B cell (primary cell): ENCODE results near the gene PMF1. TPM values are rescaled to one million over a fixed set of nuclear protein-coding genes. Genes with fewer than 3 reads are reported as not detected.

Source experiments
- ATAC-seq: fragments of 200-7000 bp; cut with Tn5 transposase; one replicate; pipeline ENCODE4 v1.10.0; 2021; ENCODE audit warnings: low read depth, mild to moderate bottlenecking, moderate number of reproducible peaks, moderate library complexity
- CTCF ChIA-PET: fragments of 350-600 bp; sonication (Branson Sonifier 250); formaldehyde crosslinking; loops from one replicate; lab custom pipeline; 2021; ENCODE audit warnings: antibody characterized with exemption, inconsistent platforms; lab: Charles Lee
- POLR2A ChIA-PET: fragments of 350-600 bp; sonication (Branson Sonifier 250); formaldehyde crosslinking; loops from one replicate; lab custom pipeline; 2021; ENCODE audit warnings: antibody characterized with exemption; lab: Charles Lee
- DNase-seq: peaks from one replicate; pipeline ENCODE4 v3.0.0; 2013
- H2AFZ ChIP-seq: 2 replicates; pipeline ENCODE4 v1.6.1; 2012; ENCODE audit warnings: mild to moderate bottlenecking, low read depth, low read length; ENCODE audit not compliant: insufficient read depth, poor library complexity, severe bottlenecking
- H3K27ac ChIP-seq, 2 donors: 1 replicate in 1 of 2; 2 replicates in 1 of 2; pipeline ENCODE4 v1.5.1; 2012 to 2013; ENCODE audit warnings: low read length in 2 of 2, mild to moderate bottlenecking in 2 of 2, moderate library complexity in 1 of 2
- H3K27me3 ChIP-seq, 4 experiments: fragments of 200-600 bp in 1 of 4; sonication (generic) in 1 of 4; replicated peaks in 1 of 4; 1 replicate in 2 of 4; 2 replicates in 2 of 4; pipeline versions ENCODE4 v1.6.1 to v1.7.0; 2013 to 2016; ENCODE audit warnings: low read length in 3 of 4, mild to moderate bottlenecking in 2 of 4, mixed read lengths in 1 of 4, moderate library complexity in 1 of 4; ENCODE audit not compliant: insufficient read depth in 4 of 4, control insufficient read depth in 3 of 4; ENCODE audit errors: control extremely low read depth in 1 of 4
- H3K36me3 ChIP-seq, 2 experiments: replicated peaks in 1 of 2; 1 replicate in 1 of 2; 2 replicates in 1 of 2; pipeline versions ENCODE4 v1.6.1 to v1.7.1; 2013; ENCODE audit warnings: low read length in 1 of 2; ENCODE audit not compliant: insufficient read depth in 2 of 2, control insufficient read depth in 1 of 2; ENCODE audit errors: control extremely low read depth in 1 of 2, extremely low read depth in 1 of 2
- H3K4me1 ChIP-seq, 2 donors: fragments of 200-600 bp in 1 of 2; sonication (generic) in 1 of 2; 1 replicate in 1 of 2; 2 replicates in 1 of 2; pipeline versions ENCODE4 v1.5.1 to v1.6.1; 2013 to 2017; ENCODE audit warnings: low read length in 2 of 2; ENCODE audit not compliant: control insufficient read depth in 2 of 2, insufficient read depth in 2 of 2
- H3K4me2 ChIP-seq: replicated peaks from 2 replicates; pipeline ENCODE3; 2012; ENCODE audit warnings: mild to moderate bottlenecking, low read depth, low read length; ENCODE audit not compliant: poor library complexity, severe bottlenecking
- H3K4me3 ChIP-seq, 5 experiments: fragments of 200-600 bp in 1 of 5; sonication (generic) in 1 of 5; 1 replicate in 3 of 5; 2 replicates in 2 of 5; pipeline versions ENCODE4 v1.5.1 to v1.7.0; 2011 to 2016; ENCODE audit warnings: low read length in 4 of 5, mild to moderate bottlenecking in 4 of 5, low read depth in 2 of 5, control low read depth in 1 of 5, moderate library complexity in 1 of 5; ENCODE audit not compliant: insufficient read depth in 1 of 5; ENCODE audit errors: control extremely low read depth in 1 of 5, extremely low read depth in 1 of 5
- H3K79me2 ChIP-seq: fragments of 200-600 bp; sonication (generic); one replicate; pipeline ENCODE4 v1.6.0; 2016; ENCODE audit warnings: low read length; ENCODE audit not compliant: control insufficient read depth, insufficient read depth
- H3K9ac ChIP-seq: fragments of 200-600 bp; sonication (generic); 2 replicates; pipeline ENCODE4 v1.6.1; 2017; ENCODE audit warnings: mild to moderate bottlenecking, low read length, moderate library complexity
- H3K9me3 ChIP-seq, 3 donors: one replicate each; pipeline versions ENCODE4 v1.6.1 to v1.7.1; 2013; ENCODE audit warnings: low read length in 2 of 3; ENCODE audit not compliant: control insufficient read depth in 2 of 3, insufficient read depth in 1 of 3; ENCODE audit errors: control extremely low read depth in 1 of 3
- H4K20me1 ChIP-seq: 2 replicates; pipeline ENCODE4 v1.6.0; 2012; ENCODE audit warnings: mild to moderate bottlenecking, low read length; ENCODE audit not compliant: insufficient read depth, control insufficient read depth, poor library complexity, severe bottlenecking
- H3K27ac Mint-ChIP-seq: one replicate; pipeline ENCODE4 v1.8.0; 2021; ENCODE audit warnings: mixed read lengths
- H3K27me3 Mint-ChIP-seq: one replicate; pipeline ENCODE4 v1.8.0; 2021; ENCODE audit warnings: mixed read lengths
- H3K4me1 Mint-ChIP-seq: one replicate; pipeline ENCODE4 v1.8.0; 2021; ENCODE audit warnings: mixed read lengths
- H3K4me3 Mint-ChIP-seq: one replicate; pipeline ENCODE4 v1.8.0; 2021; ENCODE audit warnings: mixed read lengths
- H3K9me3 Mint-ChIP-seq: one replicate; pipeline ENCODE4 v1.8.0; 2022; ENCODE audit warnings: mixed read lengths; ENCODE audit not compliant: insufficient read depth
- CTCF ChIP-seq: fragments of 200-600 bp; IDR thresholded peaks from one replicate; pipeline ENCODE4 v1.8.0; 2022; ENCODE audit warnings: antibody characterized with exemption, mild to moderate bottlenecking
- EZH2 ChIP-seq: IDR thresholded peaks from 2 replicates; pipeline ENCODE4 v1.6.1; 2012; ENCODE audit warnings: borderline replicate concordance, low read depth, mild to moderate bottlenecking, moderate library complexity, low read length; ENCODE audit not compliant: insufficient read depth, poor library complexity, severe bottlenecking
- WGBS: methylation state at CpG from one replicate; pipeline ENCODE4 v1.1.5; 2013; ENCODE audit warnings: missing lambda C conversion rate; ENCODE audit not compliant: insufficient coverage; 5-methylcytosine and 5-hydroxymethylcytosine counted together
- intact Hi-C: fragments of 100-400 bp; cut with micrococcal nuclease; formaldehyde crosslinking; loops from one replicate; pipeline ENCODE4 v1.10.0; 2022
- polyA plus RNA-seq: library from polyadenylated mRNA; depleted of rRNA; stranded (reverse); fragments of >200 nt; gene quantifications from 2 replicates; pipeline ENCODE4 v1.2.3, GENCODE V29; 2012
- total RNA-seq, 2 donors: library from RNA; stranded (reverse); fragments of 120-200 nt in 1 of 2; gene quantifications; 1 replicate in 1 of 2; 2 replicates in 1 of 2; pipeline versions ENCODE4 v1.2.3 to v1.2.4, GENCODE V29; 2013 to 2022

PMF1 gene
- total and polyA plus RNA-seq, 2 donors (not counting 1 experiment from before 2014, with no cell fraction given), result 58.3 to 101 TPM

- H2AFZ ChIP-seq, result peak within 1 kb of the TSS; percentile 87
- H3K9ac ChIP-seq, result peak within 1 kb of the TSS; percentile 84
- H3K9me3 ChIP-seq, result peaks cover 0 to 4% (median 0%) of the 10 kb centered on the region in 3 donors
- H3K27ac Mint-ChIP-seq, result peak within 1 kb of the TSS; percentile 78
- under 1% methylated on average over 58 of the region's 59 CpGs for WGBS
- ATAC-seq (peak; percentile 99), DNase-seq (peak; percentile 99)
- no peaks in the 10 kb centered on the region for H3K27me3 ChIP-seq
- POLR2A ChIA-PET, result interaction anchor here (0.7 to 1.9 kb wide), 4 partner anchors 19 to 89 kb away, joined by 4 to 10 read pairs (median 6); partner anchors contain the start of genes PMF1, SEMA4A and SMG5
- peaks cover 0 to 18% of the 10 kb centered on the region in 2 experiments for H3K36me3 ChIP-seq
- CTCF ChIA-PET, result interaction anchor here (0.6 to 2.1 kb wide), 7 partner anchors 19 to 257 kb away, joined by 3 to 8 read pairs (median 4); partner anchors contain the start of gene PMF1
- intact Hi-C loops, result loop anchor here (1.0 to 5.0 kb wide), 9 partner anchors 20 to 336 kb away; partner anchors contain the start of genes CCT3, GON4L, MEX3A and PMF1
- peak within 1 kb of the TSS; percentile 61 to 94 (median 84) for H3K4me3 ChIP-seq
- H3K9me3 Mint-ChIP-seq, result no peaks in the 10 kb centered on the region
- H3K4me1 ChIP-seq, result peaks cover 10 to 14% of the 10 kb centered on the region in 2 donors
- H3K27ac ChIP-seq, result peak within 1 kb of the TSS; percentile 80 to 86
- H3K27me3 Mint-ChIP-seq, result no peaks in the 10 kb centered on the region
- peak within 1 kb of the TSS; percentile 92 for H3K4me3 Mint-ChIP-seq
- peaks cover 36% of the 10 kb centered on the region for H3K4me1 Mint-ChIP-seq
- peaks cover 48% of the 10 kb centered on the region for H3K79me2 ChIP-seq
- peak within 1 kb of the TSS; percentile 88 for H3K4me2 ChIP-seq
- TF ChIP-seq CTCF (peak; percentile 67), EZH2 (no peak)
- peaks cover 14% of the 10 kb centered on the region for H4K20me1 ChIP-seq
Measured at GRCh38 chr1:156193488-156194299, 19.1 kb upstream of the PMF1 start, which contains the start of gene SLC25A44. TSS of gene SLC25A44 (plus strand) at chr1:156194104. CDS start at chr1:156199848, 5,744 bp downstream.
